Glomerular endothelial cell (primary cell): ENCODE results near the gene SELENOM. TPM values are rescaled to one million over a fixed set of nuclear protein-coding genes. Genes with fewer than 3 reads are reported as not detected.
"Not testable (repeated sequence)": the region's sequence is repeated elsewhere in the genome, so short reads cannot be mapped to it uniquely, and the experiment has no call there.

Experiments
- DNase-seq: peaks from one replicate; pipeline ENCODE4 v3.0.0-alpha.2; 2011; ENCODE audit warnings: low read depth, low spot score; ENCODE audit errors: extremely low read depth
- total RNA-seq: library from RNA; depleted of rRNA; stranded (reverse); fragments of >200 nt; gene quantifications from 2 replicates; pipeline ENCODE4 v1.2.3, GENCODE V29; 2015

Gene SELENOM
- total RNA-seq, 1 donor from 2014 or later, result 175 TPM

DNA sequence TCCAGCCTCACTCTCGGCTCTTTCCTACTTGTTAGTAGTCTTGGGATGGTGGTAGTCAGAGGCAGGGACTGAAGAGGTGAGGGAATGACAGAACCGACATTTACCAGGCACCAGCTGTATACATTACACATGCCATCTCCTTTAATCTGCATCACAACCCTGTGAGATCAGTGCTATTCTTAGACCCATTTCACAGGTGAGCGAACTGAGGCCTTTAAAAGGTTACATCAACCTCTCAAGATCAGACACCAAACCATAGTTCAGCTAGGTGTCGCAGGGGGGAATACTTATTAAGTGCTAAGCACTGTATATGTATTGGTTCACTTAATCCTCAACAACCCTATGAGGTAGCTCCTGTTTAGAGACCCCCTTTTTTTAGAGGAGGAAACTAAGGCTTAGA lies 27.3 kb upstream of the SELENOM start:
- DNase-seq, result no peak

DNA sequence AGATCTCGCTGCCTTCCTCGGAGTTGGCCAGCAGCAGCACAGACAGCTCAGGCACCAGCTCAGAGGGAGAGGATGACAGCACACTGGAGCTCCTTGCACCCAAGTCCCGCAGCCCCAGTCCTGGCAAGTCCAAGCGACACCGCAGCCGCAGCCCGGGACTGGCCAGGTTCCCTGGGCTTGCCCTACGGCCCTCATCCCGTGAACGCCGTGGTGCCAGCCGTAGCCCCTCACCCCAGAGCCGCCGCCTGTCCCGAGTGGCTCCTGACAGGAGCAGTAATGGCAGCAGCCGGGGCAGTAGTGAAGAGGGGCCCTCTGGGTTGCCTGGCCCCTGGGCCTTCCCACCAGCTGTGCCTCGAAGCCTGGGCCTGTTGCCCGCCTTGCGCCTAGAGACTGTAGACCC lies 26.5 kb upstream of the SELENOM start:
- no peak for DNase-seq

DNA sequence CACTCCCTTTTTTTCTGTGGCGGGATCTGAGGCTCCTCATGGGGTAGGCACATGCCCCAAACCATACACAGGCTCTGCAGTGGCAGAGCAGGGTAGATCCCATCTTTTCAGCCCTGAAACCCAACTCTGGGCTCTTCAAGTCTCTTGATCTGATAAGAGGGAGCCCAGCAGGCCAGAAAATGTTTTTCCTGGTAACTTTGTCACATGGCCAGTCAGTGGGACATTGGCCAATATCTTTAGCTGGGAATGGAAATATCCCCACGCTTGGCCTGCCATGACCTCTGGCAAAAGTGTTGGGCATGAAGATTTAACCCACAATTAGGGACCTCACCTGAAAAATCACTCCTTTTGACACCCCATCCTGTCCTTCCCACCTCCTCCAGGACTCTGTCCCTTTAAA lies 23.5 kb upstream of the SELENOM start:
- DNase-seq, result no peak

GRCh38 chr22:31128156-31128555 lies 20.8 kb upstream of the SELENOM start:
- no peak for DNase-seq

DNA sequence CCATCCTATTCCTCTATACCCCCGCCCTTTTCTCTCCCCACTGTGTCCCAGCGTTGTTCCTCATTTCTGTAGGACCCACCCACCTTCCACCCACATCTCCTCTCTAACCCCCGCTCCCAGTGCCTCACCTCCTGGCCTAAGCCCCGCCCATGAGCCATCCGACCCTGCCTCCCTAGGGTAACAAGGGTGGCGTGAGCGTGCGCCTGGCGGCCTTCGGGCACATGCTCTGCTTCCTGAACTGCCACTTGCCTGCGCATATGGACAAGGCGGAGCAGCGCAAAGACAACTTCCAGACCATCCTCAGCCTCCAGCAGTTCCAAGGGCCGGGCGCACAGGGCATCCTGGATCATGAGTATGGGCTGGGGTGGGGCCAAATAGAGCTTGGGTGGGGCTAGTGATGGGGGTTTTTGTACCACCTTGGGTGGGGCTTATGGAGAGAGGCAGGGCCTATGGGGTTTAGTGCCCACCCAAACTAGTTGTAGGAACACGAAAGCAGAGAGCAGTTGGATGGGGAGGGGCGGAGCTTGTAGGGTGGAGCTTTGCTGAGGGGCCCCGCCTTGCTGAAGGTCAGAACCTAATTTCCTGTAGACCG lies 19.9 kb upstream of the SELENOM start:
- no peak for DNase-seq

- no peak for DNase-seq
Measured at GRCh38 chr22:31126869-31127175, 19.5 kb upstream of the SELENOM start.

- no peak for DNase-seq
Measured at GRCh38 chr22:31126128-31126868, 18.9 kb upstream of the SELENOM start.

DNA sequence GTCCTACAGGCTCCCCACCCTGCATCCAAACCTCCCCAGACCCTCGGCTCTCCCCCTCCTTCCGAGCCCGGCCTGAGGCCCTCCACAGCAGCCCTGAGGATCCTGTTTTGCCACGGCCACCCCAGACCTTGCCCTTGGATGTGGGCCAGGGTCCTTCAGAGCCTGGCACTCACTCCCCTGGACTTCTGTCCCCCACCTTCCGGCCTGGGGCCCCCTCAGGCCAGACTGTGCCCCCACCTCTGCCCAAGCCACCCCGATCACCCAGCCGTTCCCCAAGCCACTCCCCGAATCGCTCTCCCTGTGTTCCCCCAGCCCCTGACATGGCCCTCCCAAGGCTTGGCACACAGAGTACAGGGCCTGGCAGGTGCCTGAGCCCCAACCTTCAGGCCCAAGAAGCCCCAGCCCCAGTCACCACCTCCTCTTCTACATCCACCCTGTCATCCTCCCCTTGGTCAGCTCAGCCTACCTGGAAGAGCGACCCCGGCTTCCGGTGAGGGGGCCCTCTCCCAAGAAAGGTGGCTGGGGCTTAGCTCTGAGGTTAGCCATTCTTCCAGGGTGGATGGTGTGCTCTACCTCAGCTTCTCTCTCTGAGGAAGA lies 18.3 kb upstream of the SELENOM start:
- no peak for DNase-seq

DNA sequence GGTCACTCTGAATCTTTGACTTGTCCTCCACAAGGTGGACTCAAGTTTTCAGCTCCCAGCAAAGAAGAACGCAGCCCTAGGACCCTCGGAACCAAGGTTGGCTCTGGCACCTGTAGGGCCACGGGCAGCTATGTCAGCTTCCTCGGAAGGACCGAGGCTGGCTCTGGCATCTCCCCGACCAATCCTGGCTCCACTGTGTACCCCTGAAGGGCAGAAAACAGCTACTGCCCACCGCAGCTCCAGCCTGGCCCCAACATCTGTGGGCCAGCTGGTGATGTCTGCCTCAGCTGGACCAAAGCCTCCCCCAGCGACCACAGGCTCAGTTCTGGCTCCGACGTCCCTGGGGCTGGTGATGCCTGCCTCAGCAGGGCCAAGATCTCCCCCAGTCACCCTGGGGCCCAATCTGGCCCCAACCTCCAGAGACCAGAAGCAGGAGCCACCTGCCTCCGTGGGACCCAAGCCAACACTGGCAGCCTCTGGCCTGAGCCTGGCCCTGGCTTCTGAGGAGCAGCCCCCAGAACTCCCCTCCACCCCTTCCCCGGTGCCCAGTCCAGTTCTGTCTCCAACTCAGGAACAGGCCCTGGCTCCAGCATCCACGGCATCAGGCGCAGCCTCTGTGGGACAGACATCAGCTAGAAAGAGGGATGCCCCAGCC lies 17.6 kb upstream of the SELENOM start:
- no peak for DNase-seq

- no peak for DNase-seq
Measured at GRCh38 chr22:31124290-31124689, 16.9 kb upstream of the SELENOM start.

- DNase-seq, result no peak
Measured at GRCh38 chr22:31123292-31123602, 15.9 kb upstream of the SELENOM start.

- DNase-seq, result no peak
Measured at GRCh38 chr22:31122532-31123291, 15.3 kb upstream of the SELENOM start, which contains the start of gene INPP5J. Gene INPP5J, plus strand, starts transcription at chr22:31122966. Its CDS starts 49 bp downstream, at chr22:31123015.

GRCh38 chr22:31122196-31122531 lies 14.8 kb upstream of the SELENOM start:
- no peak for DNase-seq

DNA sequence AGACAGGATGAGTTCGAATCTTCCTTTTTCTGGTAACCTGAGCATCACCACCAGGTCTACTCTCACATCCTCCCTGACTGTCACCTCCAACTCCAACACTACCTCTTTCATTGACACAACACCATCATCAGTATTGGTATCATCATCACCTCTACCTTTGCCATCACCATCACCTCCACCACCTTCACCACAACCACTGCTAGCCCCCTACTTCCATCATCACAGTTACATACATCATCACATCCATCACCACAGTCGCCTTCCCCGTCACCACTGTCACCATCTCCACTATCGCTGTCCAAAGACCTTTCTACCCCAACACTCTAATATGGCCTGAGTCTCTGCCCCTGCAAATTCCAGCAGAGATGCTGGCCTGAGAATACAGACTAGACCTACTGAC lies 14.0 kb upstream of the SELENOM start:
- DNase-seq, result no peak

DNA sequence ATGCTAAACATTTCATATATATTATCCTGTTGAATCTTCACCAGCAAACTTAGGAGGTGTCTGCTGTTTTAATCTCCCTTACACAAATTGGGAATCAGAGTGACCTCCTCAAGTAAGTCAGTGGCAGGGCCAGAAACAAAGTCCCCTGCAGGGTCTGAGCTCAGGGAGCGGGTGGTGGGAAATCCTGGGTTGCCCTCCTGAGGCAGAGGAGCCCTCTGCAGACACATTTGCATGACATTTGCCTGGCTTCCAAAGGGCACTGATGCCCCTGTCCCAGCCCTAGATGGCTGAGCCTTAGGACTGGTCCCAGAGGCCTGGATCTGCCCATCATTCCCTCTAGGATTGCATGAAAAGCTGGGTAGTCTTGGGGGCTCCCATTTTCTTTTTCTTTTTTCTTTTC lies 13.3 kb upstream of the SELENOM start:
- DNase-seq, result no peak

GRCh38 chr22:31120230-31120629 lies 12.9 kb upstream of the SELENOM start:
- no peak for DNase-seq

GRCh38 chr22:31119026-31119717 lies 11.8 kb upstream of the SELENOM start:
- no peak for DNase-seq

DNA sequence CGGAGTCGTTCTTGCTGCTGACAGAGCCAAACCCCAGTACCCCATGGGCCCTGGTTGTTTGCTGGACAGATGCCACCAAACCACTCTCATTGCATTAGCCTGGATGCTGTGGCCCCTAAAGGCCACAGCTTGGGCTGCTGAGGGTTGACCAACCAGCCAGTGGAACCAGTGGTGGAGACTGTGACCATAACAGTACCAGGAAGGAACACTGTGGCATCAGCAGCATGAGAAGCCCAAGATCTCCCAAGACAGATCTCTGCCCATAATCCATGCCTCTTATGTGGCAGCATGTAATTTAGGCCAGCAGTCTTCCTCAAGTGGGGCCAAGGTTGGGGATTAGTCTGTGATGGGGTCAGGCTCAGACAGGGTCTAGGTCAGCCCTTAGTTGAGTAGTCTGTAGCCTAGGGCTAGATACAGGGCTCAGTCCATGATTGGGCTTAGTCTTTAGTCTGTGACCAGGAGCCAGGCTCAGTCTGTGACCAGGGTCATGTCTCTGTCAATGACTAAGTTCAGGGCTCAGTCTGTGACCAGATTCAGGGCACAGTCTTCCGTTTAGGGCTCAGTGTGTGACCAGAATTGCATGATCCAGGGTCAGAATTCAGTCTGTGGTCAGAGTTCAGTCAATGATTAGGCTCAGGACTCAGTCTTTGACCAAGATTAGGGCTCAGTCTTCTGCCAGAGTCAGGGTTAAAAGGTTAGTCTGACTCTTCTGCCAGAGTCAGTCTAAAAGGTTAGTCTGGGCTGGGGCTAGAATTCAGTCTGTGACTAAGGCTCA lies 10.9 kb upstream of the SELENOM start:
- no peak for DNase-seq

DNA sequence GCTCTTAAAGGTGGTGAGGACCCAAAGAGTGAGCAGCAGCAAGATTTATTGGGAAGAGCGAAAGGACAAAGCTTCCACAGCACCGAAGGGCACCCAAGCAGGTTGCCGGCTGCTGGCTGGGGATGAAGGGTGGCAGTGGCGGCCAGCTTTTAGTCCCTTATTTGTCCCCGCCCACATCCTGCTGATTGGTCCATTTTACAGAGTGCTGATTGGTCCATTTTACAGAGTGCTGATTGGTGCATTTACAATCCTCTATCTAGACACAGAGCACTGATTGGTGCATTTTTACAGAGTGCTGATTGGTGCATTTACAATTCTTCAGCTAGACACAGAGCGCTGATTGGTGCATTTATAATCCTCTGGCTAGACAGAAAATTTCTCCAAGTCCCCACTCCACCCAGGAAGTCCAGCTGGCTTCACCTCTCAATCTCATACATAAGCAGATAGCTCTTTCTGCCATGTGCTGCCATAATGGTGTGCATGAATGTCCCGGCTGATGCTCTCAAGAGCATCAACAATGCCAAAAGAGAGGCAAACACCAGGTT lies 5.3 kb upstream of the SELENOM start:
- DNase-seq, result not testable (repeated sequence)

DNA sequence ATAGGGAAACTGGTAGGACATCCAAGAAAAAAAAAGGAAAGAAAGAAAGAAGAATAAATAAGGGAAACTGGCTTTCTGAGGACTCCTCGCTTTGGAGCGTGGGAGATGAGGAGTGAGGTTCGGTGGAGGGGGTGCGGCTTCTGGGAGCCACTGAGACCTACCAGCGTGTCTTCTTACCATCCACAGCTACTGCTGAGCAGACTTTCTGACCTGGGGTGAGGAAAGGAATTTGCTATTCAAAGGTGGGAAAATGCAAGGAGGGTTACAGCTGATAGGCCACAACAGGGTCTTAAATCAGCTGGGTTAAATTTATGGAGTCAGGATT lies 488 bp upstream of the SELENOM start:
- no peak for DNase-seq
